Esophagus muscularis mucosa (tissue), 4 donors: ENCODE data around the gene CELF2.

Experiments
- CTCF ChIP-seq, 3 experiments: fragments of 200-600 bp in 2 of 3; fragments of 450-650 bp in 1 of 3; sonication (generic) in 2 of 3; IDR thresholded peaks; one replicate each; pipeline ENCODE4 v1.5.1; 2017 to 2019; ENCODE audit warnings: antibody characterized with exemption in 3 of 3, mild to moderate bottlenecking in 2 of 3, moderate library complexity in 1 of 3
- EP300 ChIP-seq: sonication (generic); formaldehyde crosslinking; IDR thresholded peaks from one replicate; pipeline ENCODE4 v1.6.1; 2017; ENCODE audit warnings: antibody characterized with exemption
- POLR2A ChIP-seq: fragments of 450-650 bp; IDR thresholded peaks from one replicate; pipeline ENCODE4 v1.6.1; 2017; ENCODE audit warnings: antibody characterized with exemption, moderate library complexity, mild to moderate bottlenecking, low read depth
- POLR2AphosphoS5 ChIP-seq, 2 donors: sonication (generic); formaldehyde crosslinking; IDR thresholded peaks; one replicate each; pipeline ENCODE4 v1.6.1; 2017; ENCODE audit warnings: antibody characterized with exemption in 2 of 2

- TF ChIP-seq CTCF (IDR thresholded peaks at IDR 0.05) (no peak), POLR2A (no peak), POLR2AphosphoS5 (IDR thresholded peaks at IDR 0.05) (no peak), EP300 (no peak)
Measured at GRCh38 chr10:11195623-11196022, 178.0 kb downstream of the CELF2 start.
